HEK293T (cell line): ENCODE results near the gene ACHE.

ENCODE experiments used
- CTCF ChIA-PET: fragments of 350-600 bp; formaldehyde crosslinking; extraction: SDS; loops from one replicate; lab custom pipeline; 2021; ENCODE audit warnings: antibody characterized with exemption, inconsistent platforms; lab: Yijun Ruan, JAX
- POLR2A ChIA-PET: fragments of 350-600 bp; formaldehyde crosslinking; extraction: SDS; loops from one replicate; lab custom pipeline; 2020; ENCODE audit warnings: antibody characterized with exemption, inconsistent platforms; lab: Yijun Ruan, JAX
- DNase-seq: peaks from one replicate; pipeline ENCODE4 v3.0.0; 2012; ENCODE audit warnings: mixed read lengths; ENCODE audit errors: extremely low spot score
- ARNT ChIP-seq: fragments of 450-650 bp; IDR thresholded peaks from 2 replicates; pipeline ENCODE4 v1.6.1; 2017; ENCODE audit warnings: mild to moderate bottlenecking
- BHLHE40 ChIP-seq: fragments of 450-650 bp; IDR thresholded peaks from 2 replicates; pipeline ENCODE4 v1.6.1; 2016; ENCODE audit warnings: mild to moderate bottlenecking, moderate library complexity, borderline replicate concordance
- CTBP1 ChIP-seq: fragments of 450-650 bp; IDR thresholded peaks from 2 replicates; pipeline ENCODE4 v1.6.1; 2016; ENCODE audit warnings: borderline replicate concordance
- FOXA1 ChIP-seq: fragments of 450-650 bp; IDR thresholded peaks from 2 replicates; pipeline ENCODE4 v1.6.1; 2016; ENCODE audit warnings: mild to moderate bottlenecking
- FOXK2 ChIP-seq: fragments of 450-650 bp; IDR thresholded peaks from 2 replicates; pipeline ENCODE4 v1.6.1; 2016; ENCODE audit warnings: mild to moderate bottlenecking
- FOXM1 ChIP-seq: fragments of 450-650 bp; IDR thresholded peaks from 2 replicates; pipeline ENCODE4 v1.6.1; 2017; ENCODE audit warnings: mild to moderate bottlenecking, borderline replicate concordance
- HDGF ChIP-seq: fragments of 450-650 bp; IDR thresholded peaks from 2 replicates; pipeline ENCODE4 v1.6.1; 2017; ENCODE audit warnings: antibody characterized with exemption, borderline replicate concordance
- LEF1 ChIP-seq: fragments of 450-650 bp; IDR thresholded peaks from 2 replicates; pipeline ENCODE4 v1.6.1; 2017; ENCODE audit warnings: mild to moderate bottlenecking, borderline replicate concordance
- NFRKB ChIP-seq: fragments of 450-650 bp; IDR thresholded peaks from 2 replicates; pipeline ENCODE4 v1.6.1; 2016; ENCODE audit warnings: mild to moderate bottlenecking, moderate library complexity
- SP1 ChIP-seq: fragments of 450-650 bp; IDR thresholded peaks from 2 replicates; pipeline ENCODE4 v1.6.1; 2017
- SUZ12 ChIP-seq: fragments of 450-650 bp; IDR thresholded peaks from 2 replicates; pipeline ENCODE4 v1.6.1; 2016; ENCODE audit warnings: mild to moderate bottlenecking
- TARDBP ChIP-seq: fragments of 450-650 bp; IDR thresholded peaks from 2 replicates; pipeline ENCODE4 v1.6.1; 2016
- ZNF384 ChIP-seq: fragments of 450-650 bp; IDR thresholded peaks from 2 replicates; pipeline ENCODE4 v1.6.1; 2016
- TF ChIP-seq, protein P1 (sequence below): fragments of 450-650 bp; IDR thresholded peaks from 2 replicates; pipeline ENCODE4 v1.6.1; 2016

ACHE gene

DNA sequence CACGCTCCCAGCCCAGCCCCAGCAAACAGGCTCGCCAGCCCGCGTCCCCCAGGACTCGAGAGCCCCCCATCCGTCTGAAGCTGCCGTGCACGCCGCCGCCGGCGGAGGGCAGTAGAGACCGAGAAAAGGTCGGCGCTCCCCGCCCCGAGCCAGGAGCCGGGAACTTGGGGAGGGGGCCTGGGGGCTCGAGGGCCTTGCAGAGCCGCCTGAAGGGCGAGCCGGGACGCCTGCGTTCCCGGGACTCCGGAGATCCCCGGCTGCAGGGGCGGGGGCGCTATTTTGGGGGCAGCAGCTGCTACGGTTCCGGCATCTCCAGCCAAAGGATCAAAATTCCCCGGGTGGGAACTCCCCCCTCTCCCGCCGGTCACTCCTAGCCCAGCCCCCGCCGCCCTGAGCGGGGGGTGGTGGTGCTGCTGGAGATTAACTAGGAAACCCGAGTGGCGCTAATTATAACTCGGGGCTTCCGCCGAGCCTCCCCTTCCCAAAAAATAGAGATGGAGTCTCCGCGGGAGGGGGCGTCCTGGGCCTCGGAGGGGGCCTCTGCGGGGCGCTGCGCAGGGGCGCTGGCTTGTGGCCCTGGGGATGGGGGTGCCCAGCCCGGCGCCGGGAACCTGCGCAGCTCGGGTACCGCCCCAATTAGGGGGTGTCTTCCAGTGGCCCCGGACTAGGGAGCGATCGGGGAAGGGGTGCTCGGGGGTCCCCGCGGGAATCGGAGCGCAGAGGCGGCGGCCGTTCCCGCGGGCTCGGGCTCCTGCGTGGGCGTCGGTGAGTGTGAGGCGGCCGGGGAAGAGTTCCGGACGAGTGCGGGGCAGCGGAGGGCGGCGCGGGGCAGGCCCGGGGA, 608 bp downstream of the ACHE start:
- peak; percentile 56 for DNase-seq
- ChIA-PET POLR2A (interaction anchor here (0.6 to 1.9 kb wide), 2 partner anchors 20 to 178 kb away, joined by 3 to 8 read pairs; partner anchors contain the start of gene SRRT), CTCF (interaction anchor here (0.8 to 1.2 kb wide), 2 partner anchors 155 to 298 kb away, joined by 3 to 4 read pairs; no protein-coding TSS in a partner anchor)
- no peak for TF ChIP-seq FOXK2
- TF ChIP-seq FOXM1 = 0 out of 2 replicates have a peak, but pooled peaks have one; percentile 69
- TF ChIP-seq NFRKB = no peak
- TF ChIP-seq CTBP1 = no peak

DNA sequence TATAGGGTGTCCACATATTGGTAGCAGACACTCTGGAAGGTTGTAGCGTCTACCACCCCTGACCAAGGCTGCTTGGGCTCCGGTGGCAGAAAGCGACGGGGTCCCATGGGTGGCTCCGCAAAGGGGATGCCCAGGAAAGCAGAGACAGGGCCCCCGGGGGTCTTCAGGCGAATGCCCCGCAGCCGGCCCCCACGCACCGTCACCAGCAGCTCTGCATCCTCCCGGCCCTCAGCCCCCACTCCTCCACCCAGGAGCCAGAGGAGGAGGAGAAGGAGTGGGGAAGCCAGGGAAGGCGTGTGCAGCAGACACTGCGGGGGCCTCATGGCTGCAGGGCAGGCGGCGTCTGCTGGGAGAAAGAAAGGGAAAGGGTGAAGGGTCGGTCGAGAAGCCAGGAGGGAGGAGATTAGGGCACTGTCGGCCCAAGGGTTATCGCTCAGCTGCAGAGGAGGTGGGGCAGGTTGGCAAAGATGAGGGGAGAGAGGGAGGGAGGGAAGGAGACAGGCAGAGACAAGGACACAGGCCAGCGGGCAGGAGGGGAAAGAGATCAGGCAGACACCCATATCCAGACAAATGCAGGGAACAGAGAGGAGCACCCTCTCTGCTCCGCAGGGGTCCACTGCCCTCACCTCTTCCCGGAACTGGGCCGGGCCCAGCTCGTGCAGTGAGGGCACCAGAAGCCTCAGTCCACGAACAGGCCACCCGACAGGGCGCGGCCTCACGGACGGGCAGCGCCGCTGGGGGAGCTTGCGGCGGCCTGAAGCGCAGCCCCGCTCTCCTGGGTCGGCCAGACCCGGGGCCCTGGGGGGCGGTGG, 1.6 kb downstream of the ACHE start:
- POLR2A ChIA-PET = interaction anchor here (0.6 to 1.9 kb wide), 2 partner anchors 19 to 179 kb away, joined by 3 to 8 read pairs; partner anchors contain the start of gene SRRT
- no peak for TF ChIP-seq SUZ12
- TF ChIP-seq TARDBP = no peak
- no peak for TF ChIP-seq FOXA1
- TF ChIP-seq CTBP1 = no peak
- TF ChIP-seq FOXK2 = no peak
- TF ChIP-seq ZNF384 = no peak
- TF ChIP-seq LEF1 = no peak
- no peak for TF ChIP-seq ARNT
- no peak for TF ChIP-seq NFRKB
- TF ChIP-seq, protein P1, sequence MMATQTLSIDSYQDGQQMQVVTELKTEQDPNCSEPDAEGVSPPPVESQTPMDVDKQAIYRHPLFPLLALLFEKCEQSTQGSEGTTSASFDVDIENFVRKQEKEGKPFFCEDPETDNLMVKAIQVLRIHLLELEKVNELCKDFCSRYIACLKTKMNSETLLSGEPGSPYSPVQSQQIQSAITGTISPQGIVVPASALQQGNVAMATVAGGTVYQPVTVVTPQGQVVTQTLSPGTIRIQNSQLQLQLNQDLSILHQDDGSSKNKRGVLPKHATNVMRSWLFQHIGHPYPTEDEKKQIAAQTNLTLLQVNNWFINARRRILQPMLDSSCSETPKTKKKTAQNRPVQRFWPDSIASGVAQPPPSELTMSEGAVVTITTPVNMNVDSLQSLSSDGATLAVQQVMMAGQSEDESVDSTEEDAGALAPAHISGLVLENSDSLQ = no peak
- no peak for TF ChIP-seq HDGF
- TF ChIP-seq SP1 = no peak
- DNase-seq = no peak
- CTCF ChIA-PET = interaction anchor here (1.2 kb wide), 1 partner anchor 156 kb away, joined by 4 read pairs; no protein-coding TSS in a partner anchor

DNA sequence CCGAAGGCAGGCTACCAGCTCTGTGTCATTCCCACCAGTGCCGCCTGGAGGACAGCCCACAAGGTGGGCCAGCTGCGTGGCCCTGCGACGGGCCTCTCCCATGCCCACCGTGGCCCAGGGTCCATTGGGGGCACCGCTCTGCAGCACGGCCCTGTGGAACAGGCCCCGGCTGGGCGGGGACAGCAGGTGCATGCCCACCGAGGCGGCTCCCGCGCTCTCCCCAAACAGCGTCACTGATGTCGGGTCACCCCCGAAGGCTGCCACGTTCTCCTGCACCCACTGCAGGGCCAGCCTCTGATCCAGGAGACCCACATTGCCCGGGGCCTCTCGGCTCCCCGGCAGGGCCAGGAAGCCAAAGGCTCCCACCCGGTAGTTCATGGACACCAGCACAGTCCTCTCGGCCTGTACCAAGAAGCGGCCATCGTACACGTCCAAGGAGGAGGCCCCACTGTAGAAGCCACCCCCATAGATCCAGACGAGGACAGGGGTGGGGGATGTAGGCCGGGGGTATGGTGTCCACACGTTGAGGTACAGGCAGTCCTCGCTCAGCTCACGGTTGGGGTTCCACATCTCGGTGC, 2.3 kb downstream of the ACHE start:
- no peak for DNase-seq
- CTCF ChIA-PET = interaction anchor here (1.2 kb wide), 1 partner anchor 157 kb away, joined by 4 read pairs; no protein-coding TSS in a partner anchor
- no peak for TF ChIP-seq FOXK2
- TF ChIP-seq ARNT = no peak
- POLR2A ChIA-PET = no interaction called here

DNA sequence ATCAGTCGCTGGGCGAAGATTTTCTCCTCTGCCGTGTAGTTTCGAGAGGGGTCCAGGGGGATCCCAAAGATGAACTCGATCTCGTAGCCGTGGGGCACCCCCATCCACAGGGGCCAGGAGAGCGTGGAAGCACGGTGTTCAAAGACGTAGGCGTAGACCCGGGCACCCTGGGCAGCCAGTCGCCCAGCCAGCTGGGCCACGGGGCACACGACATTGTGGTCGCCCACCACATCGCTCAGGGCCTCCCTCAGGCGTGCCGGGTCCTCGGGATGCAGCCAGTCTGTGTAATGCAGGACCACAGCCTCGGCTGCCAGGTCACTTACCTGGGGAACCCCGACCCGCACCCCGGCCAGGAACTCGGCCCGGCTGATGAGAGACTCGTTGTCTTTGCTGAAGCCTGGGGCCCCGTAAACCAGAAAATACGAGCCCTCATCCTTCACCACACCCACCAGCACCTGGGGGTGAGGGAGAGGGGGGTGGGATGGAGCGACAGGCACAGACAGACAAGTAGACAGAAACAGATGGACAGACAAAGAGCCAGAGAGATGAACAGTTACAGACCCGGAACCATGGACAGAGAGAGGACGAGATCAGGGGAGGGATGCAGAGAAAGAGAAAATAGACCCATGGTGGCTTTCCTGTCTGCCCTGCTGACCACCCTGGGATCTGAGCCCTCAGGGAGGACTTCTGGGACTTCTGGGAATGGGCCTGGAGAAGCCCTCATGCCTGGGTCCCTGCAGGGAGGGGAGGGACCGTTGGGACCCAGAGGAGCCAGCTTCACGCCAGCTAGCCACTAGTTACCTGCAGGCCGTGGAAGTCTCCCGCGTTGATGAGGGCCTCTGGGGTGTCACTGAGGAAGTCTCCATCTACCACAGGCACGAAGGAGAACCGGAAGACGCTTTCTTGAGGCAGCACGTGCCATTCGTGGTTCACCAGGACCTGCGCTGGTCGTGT, 3.0 kb downstream of the ACHE start:
- DNase-seq = no peak
- POLR2A ChIA-PET = no interaction called here
- CTCF ChIA-PET = no interaction called here
- TF ChIP-seq SP1 = no peak
- TF ChIP-seq BHLHE40 = no peak
- TF ChIP-seq HDGF = no peak
- TF ChIP-seq CTBP1 = no peak
- no peak for TF ChIP-seq LEF1
- TF ChIP-seq FOXM1 = no peak
- TF ChIP-seq FOXA1 = no peak
- no peak for TF ChIP-seq TARDBP

DNA sequence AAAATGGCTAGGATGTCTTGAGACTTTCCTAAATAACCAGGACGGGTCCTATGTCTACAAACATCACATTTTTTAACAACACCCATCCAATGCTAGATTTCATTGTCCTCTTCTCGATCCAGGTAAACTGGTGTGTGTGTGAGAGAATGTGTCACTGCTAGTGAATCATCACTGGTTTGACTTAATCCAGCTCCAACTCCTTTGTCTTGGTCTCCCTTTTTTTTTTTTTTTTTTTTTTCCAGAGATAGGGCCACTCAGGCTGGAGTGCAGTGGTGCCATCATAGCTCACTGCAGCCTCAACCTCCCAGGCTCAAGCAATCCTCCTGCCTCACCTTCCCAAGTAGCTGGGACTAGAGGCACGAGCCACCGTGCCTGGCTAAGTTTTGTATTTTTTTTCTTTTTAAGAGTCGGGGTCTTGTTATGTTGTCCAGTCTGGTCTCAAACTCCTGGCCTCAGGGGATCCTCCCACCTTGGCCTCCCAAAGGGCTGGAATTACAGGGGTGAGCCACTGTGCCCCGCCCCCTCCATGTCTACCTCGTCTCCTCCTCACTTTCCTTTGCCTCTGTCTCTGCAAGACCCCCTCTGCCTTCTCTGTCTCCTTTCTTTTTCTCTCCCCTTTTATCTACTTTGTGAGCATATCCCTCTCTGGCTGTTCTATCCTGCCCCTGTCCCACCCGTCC, 4.0 kb downstream of the ACHE start:
- POLR2A ChIA-PET = no interaction called here
- DNase-seq = no peak
- TF ChIP-seq ARNT = no peak
- no peak for TF ChIP-seq ZNF384
- TF ChIP-seq FOXM1 = no peak
- TF ChIP-seq HDGF = no peak
- no peak for TF ChIP-seq FOXA1
- TF ChIP-seq CTBP1 = no peak
- TF ChIP-seq, protein P1 = no peak
- no peak for TF ChIP-seq BHLHE40
- CTCF ChIA-PET = interaction anchor here (0.6 kb wide), 1 partner anchor 519 kb away, joined by 3 read pairs; no protein-coding TSS in a partner anchor
